Thyroid gland (tissue), 4 donors: ENCODE measurements around the gene SLC44A1. TPM values are rescaled to one million over a fixed set of nuclear protein-coding genes. Genes with fewer than 3 reads are reported as not detected.

ENCODE experiments used
- DNase-seq, 2 donors: peaks; one replicate each; pipeline ENCODE4 v3.0.0-alpha.2; 2019
- H3K27ac ChIP-seq, 3 donors: fragments of 200-600 bp; sonication (generic); 1 replicate in 2 of 3; 2 replicates in 1 of 3; pipeline ENCODE4 v1.5.1; 2016 to 2019; ENCODE audit warnings: mild to moderate bottlenecking in 1 of 3, moderate library complexity in 1 of 3
- H3K27me3 ChIP-seq: fragments of 200-600 bp; sonication (generic); one replicate; pipeline ENCODE4 v1.5.1; 2019
- H3K36me3 ChIP-seq, 2 donors: fragments of 200-600 bp; sonication (generic); one replicate each; pipeline ENCODE4 v1.5.1; 2016 to 2019
- H3K4me1 ChIP-seq, 2 donors: fragments of 200-600 bp; sonication (generic); one replicate each; pipeline ENCODE4 v1.5.1; 2017 to 2019
- H3K4me3 ChIP-seq, 3 donors: fragments of 200-600 bp; sonication (generic); replicated peaks in 1 of 3; 1 replicate in 2 of 3; 2 replicates in 1 of 3; pipeline ENCODE4 v1.5.1; 2016; ENCODE audit warnings: mild to moderate bottlenecking in 1 of 3
- H3K9me3 ChIP-seq: fragments of 200-600 bp; sonication (generic); one replicate; pipeline ENCODE4 v1.5.1; 2017
- POLR2A ChIP-seq, 2 donors: fragments of 450-650 bp; IDR thresholded peaks; one replicate each; pipeline ENCODE4 v1.6.1; 2017; ENCODE audit warnings: antibody characterized with exemption in 2 of 2, mild to moderate bottlenecking in 2 of 2, moderate library complexity in 1 of 2
- WGBS, 2 donors: methylation state at CpG; one replicate each; pipeline ENCODE4 v1.1.5; 2017; 5-methylcytosine and 5-hydroxymethylcytosine counted together
- intact Hi-C: fragments of 100-400 bp; cut with DNase I; formaldehyde crosslinking; loops from one replicate; pipeline ENCODE4 v1.15.1; 2023
- total RNA-seq, 4 donors: library from RNA; depleted of rRNA; stranded (reverse); fragments of >200 nt; gene quantifications; one replicate each; pipeline ENCODE4 v1.2.3, GENCODE V29; 2016
- TF ChIP-seq, protein P1 (sequence below), 6 experiments: fragments of 200-600 bp in 3 of 6; fragments of 450-650 bp in 3 of 6; sonication (generic) in 3 of 6; IDR thresholded peaks; one replicate each; pipeline ENCODE4 v1.5.1; 2016 to 2019; ENCODE audit warnings: antibody characterized with exemption in 6 of 6, mild to moderate bottlenecking in 2 of 6, inconsistent platforms in 1 of 6, moderate library complexity in 1 of 6

SLC44A1 gene
- total RNA-seq, 4 donors from 2014 or later, result 102 to 144 (median 132) TPM

DNA sequence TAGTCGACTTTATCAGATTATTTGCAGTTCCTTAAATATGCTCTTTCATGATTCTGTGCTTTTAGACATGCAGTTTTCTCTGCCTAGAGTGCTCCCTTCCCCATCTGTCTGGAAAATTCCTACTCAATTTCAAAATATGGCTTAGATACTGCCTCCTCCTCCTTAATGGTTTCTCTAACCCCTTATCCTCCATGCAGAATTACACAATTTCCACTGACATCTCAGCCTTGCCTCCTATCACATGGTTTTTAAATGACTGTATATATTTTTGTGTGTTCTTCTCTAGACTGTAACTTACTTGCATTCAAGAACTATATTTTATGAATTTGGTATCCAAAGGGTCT is 85.2 kb downstream of the SLC44A1 start:
- intact Hi-C loops, result no loop called here
- Histone ChIP-seq H3K27me3 (no peaks in the 10 kb centered on the region), H3K36me3 (no peaks in the 10 kb centered on the region), H3K4me3 (no peak overlapping the region), H3K9me3 (no peaks in the 10 kb centered on the region), H3K4me1 (peaks cover 0 to 13% of the 10 kb centered on the region in 2 donors), H3K27ac (no peak overlapping the region)
- no peak for DNase-seq
- 91 to 94% methylated on average over 1 of the region's 1 CpG for WGBS, 2 donors
- TF ChIP-seq POLR2A (IDR thresholded peaks at IDR 0.05), result no peak
- TF ChIP-seq, protein P1, sequence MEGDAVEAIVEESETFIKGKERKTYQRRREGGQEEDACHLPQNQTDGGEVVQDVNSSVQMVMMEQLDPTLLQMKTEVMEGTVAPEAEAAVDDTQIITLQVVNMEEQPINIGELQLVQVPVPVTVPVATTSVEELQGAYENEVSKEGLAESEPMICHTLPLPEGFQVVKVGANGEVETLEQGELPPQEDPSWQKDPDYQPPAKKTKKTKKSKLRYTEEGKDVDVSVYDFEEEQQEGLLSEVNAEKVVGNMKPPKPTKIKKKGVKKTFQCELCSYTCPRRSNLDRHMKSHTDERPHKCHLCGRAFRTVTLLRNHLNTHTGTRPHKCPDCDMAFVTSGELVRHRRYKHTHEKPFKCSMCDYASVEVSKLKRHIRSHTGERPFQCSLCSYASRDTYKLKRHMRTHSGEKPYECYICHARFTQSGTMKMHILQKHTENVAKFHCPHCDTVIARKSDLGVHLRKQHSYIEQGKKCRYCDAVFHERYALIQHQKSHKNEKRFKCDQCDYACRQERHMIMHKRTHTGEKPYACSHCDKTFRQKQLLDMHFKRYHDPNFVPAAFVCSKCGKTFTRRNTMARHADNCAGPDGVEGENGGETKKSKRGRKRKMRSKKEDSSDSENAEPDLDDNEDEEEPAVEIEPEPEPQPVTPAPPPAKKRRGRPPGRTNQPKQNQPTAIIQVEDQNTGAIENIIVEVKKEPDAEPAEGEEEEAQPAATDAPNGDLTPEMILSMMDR (IDR thresholded peaks at IDR 0.05), result no peak

DNA sequence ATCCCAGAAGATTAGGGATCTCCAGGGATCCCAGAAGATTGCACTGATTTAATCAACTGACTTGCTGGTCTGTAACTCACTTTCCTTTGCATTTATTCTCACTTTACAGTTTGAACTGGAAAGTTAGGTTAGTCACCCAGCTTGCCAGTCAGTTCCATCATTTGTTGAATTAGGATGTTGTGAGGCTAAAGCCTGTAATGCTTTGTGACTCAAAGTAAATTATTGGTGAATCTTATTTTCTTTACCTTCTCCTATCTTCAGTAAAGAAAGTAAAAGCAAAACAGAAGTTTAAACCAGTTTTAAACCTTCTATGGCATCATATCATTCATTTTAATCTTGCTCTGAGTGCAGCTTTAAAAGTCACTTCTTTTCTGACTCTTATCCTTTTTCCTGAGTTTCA is 85.8 kb downstream of the SLC44A1 start:
- Histone ChIP-seq H3K4me1 (peaks cover 0 to 13% of the 10 kb centered on the region in 2 donors), H3K27me3 (no peaks in the 10 kb centered on the region), H3K4me3 (no peak overlapping the region), H3K27ac (no peak overlapping the region), H3K9me3 (no peaks in the 10 kb centered on the region), H3K36me3 (no peaks in the 10 kb centered on the region)
- intact Hi-C loops, result no loop called here
- no peak for DNase-seq
- no peak for TF ChIP-seq POLR2A (IDR thresholded peaks at IDR 0.05)
- TF ChIP-seq, protein P1 (IDR thresholded peaks at IDR 0.05), result no peak

DNA sequence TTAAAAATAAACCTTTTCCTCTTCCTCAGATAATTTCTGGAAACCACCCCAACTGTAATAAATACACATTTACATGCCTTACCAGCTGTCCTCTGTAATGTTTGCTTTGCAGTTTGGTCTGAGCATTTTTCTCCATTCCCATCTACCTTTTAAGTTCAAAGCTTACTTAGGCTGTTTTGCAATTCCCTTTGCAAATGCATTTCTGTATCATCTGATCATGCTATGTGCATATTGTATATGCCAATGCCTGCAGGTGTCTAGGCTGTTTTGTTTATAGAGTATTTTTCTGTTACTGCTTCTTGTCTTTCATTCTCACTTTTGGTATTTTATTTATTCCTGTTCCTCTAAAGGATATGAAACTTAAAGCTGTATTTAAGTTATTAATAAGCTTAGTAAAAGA is 86.3 kb downstream of the SLC44A1 start:
- intact Hi-C loops, result no loop called here
- no peaks in the 10 kb centered on the region for H3K9me3 ChIP-seq
- H3K4me1 ChIP-seq, result peaks cover 0 to 13% of the 10 kb centered on the region in 2 donors
- H3K36me3 ChIP-seq, result no peaks in the 10 kb centered on the region
- no peak for DNase-seq
- TF ChIP-seq, protein P1 (IDR thresholded peaks at IDR 0.05), result no peak
- no peak for TF ChIP-seq POLR2A (IDR thresholded peaks at IDR 0.05)
- H3K4me3 ChIP-seq, result no peak overlapping the region
- H3K27me3 ChIP-seq, result no peaks in the 10 kb centered on the region
- no peak overlapping the region for H3K27ac ChIP-seq

DNA sequence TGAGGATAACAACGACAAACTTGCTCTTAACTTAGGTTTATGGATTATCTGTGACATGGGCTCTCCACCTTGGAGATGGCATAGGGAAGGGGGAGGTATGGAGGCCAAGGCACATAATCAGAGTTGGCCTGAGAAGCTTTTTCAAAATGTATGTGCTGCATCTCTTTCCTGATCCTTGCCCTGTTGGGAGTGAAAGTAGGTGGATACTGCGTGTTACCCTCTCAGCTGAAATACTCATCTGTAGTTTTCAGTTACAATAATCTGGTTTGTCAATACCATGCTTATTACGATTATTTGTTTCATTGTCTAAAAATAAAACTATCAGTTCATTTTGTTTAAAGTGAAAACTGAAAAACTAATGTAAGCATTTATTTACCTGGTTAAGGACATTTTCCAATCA is 86.7 kb downstream of the SLC44A1 start:
- no peaks in the 10 kb centered on the region for H3K36me3 ChIP-seq
- no peak overlapping the region for H3K4me3 ChIP-seq
- DNase-seq, result no peak
- no peaks in the 10 kb centered on the region for H3K27me3 ChIP-seq
- WGBS, 2 donors, result 93 to 95% methylated on average over 3 of the region's 3 CpGs
- no peaks in the 10 kb centered on the region for H3K9me3 ChIP-seq
- H3K4me1 ChIP-seq, result peaks cover 0 to 13% of the 10 kb centered on the region in 2 donors
- TF ChIP-seq, protein P1 (IDR thresholded peaks at IDR 0.05), result no peak
- no peak for TF ChIP-seq POLR2A (IDR thresholded peaks at IDR 0.05)
- no peak overlapping the region for H3K27ac ChIP-seq
- intact Hi-C loops, result no loop called here

DNA sequence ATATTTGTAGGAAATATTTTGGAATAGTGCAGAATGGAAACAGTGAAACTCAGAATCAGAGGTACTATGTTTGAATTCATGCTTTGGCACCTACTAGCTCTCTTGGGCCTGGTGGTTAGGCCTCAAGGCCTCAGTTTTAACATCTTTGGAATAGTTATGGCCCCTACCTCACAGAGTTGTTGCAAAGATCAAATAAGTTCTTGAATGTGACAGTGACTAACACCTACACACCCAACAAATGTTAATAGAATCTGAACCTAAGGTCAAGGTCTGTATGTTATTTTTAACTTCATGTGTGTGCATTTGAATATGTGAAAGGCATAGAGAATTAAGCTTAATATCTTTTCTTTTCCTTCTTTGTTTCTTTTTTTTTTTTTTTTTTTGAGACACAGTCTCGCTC is 87.3 kb downstream of the SLC44A1 start:
- no peaks in the 10 kb centered on the region for H3K9me3 ChIP-seq
- peaks cover 0 to 13% of the 10 kb centered on the region in 2 donors for H3K4me1 ChIP-seq
- no peaks in the 10 kb centered on the region for H3K27me3 ChIP-seq
- no peak for TF ChIP-seq POLR2A (IDR thresholded peaks at IDR 0.05)
- TF ChIP-seq, protein P1 (IDR thresholded peaks at IDR 0.05), result no peak
- 96 to 100% methylated on average over 1 of the region's 1 CpG for WGBS, 2 donors
- intact Hi-C loops, result no loop called here
- no peak overlapping the region for H3K27ac ChIP-seq
- peaks cover 0 to 6% of the 10 kb centered on the region in 2 donors for H3K36me3 ChIP-seq
- no peak overlapping the region for H3K4me3 ChIP-seq
- no peak for DNase-seq
